Neuronal stem cell (in vitro differentiated cells): ENCODE results near the gene RTN4RL1.

Experiments used
- DNase-seq: peaks from one replicate; pipeline ENCODE4 v3.0.0-alpha.2; 2013; ENCODE audit warnings: low spot score
- H2AFZ ChIP-seq: one replicate; pipeline ENCODE4 v1.6.1; 2013; ENCODE audit warnings: mild to moderate bottlenecking, low read length, inconsistent platforms
- H2AK5ac ChIP-seq: 2 replicates; pipeline ENCODE4 v1.6.1; 2013; ENCODE audit warnings: low read depth, mild to moderate bottlenecking, inconsistent platforms, low read length, moderate library complexity, mixed read lengths
- H2BK120ac ChIP-seq: 2 replicates; pipeline ENCODE4 v1.6.1; 2013; ENCODE audit warnings: low read depth, mild to moderate bottlenecking, inconsistent platforms, low read length, moderate library complexity, mixed read lengths
- H2BK12ac ChIP-seq: one replicate; pipeline ENCODE4 v1.6.1; 2013; ENCODE audit warnings: low read length, inconsistent platforms
- H2BK15ac ChIP-seq: 2 replicates; pipeline ENCODE4 v1.6.1; 2013; ENCODE audit warnings: mild to moderate bottlenecking, low read length, inconsistent platforms, mixed read lengths
- H2BK5ac ChIP-seq: one replicate; pipeline ENCODE4 v1.6.1; 2013; ENCODE audit warnings: inconsistent platforms, mild to moderate bottlenecking, low read length, moderate library complexity
- H3K14ac ChIP-seq: one replicate; pipeline ENCODE4 v1.6.1; 2013; ENCODE audit warnings: low read length, inconsistent platforms
- H3K18ac ChIP-seq: 2 replicates; pipeline ENCODE4 v1.6.1; 2013; ENCODE audit warnings: low read length, inconsistent platforms
- H3K23ac ChIP-seq: 2 replicates; pipeline ENCODE4 v1.6.1; 2013; ENCODE audit warnings: low read depth, mild to moderate bottlenecking, mixed read lengths, low read length, inconsistent platforms; ENCODE audit not compliant: poor library complexity
- H3K27ac ChIP-seq: replicated peaks from 3 replicates; pipeline ENCODE4 v1.5.1; 2013; ENCODE audit warnings: low read length, inconsistent platforms
- H3K27me3 ChIP-seq, 3 experiments: 2 replicates each; pipeline ENCODE4 v1.6.1; 2013; ENCODE audit warnings: low read length in 3 of 3, mild to moderate bottlenecking in 2 of 3, inconsistent platforms in 1 of 3, low read depth in 1 of 3, mixed read lengths in 1 of 3, moderate library complexity in 1 of 3; ENCODE audit not compliant: control insufficient read depth in 3 of 3, insufficient read depth in 3 of 3
- H3K36me3 ChIP-seq, 2 donors: replicated peaks in 1 of 2; 2 replicates each; pipeline ENCODE4 v1.6.1; 2013; ENCODE audit warnings: low read length in 2 of 2; ENCODE audit not compliant: control insufficient read depth in 2 of 2, insufficient read depth in 2 of 2
- H3K4ac ChIP-seq: 2 replicates; pipeline ENCODE4 v1.6.1; 2013; ENCODE audit warnings: inconsistent platforms, mild to moderate bottlenecking, low read length, moderate library complexity
- H3K4me1 ChIP-seq, 2 donors: 1 replicate in 1 of 2; 2 replicates in 1 of 2; pipeline ENCODE4 v1.6.1; 2013; ENCODE audit warnings: low read length in 2 of 2, low read depth in 1 of 2; ENCODE audit not compliant: control insufficient read depth in 2 of 2, insufficient read depth in 1 of 2
- H3K4me2 ChIP-seq: one replicate; pipeline ENCODE4 v1.6.1; 2013; ENCODE audit warnings: mild to moderate bottlenecking, low read length, inconsistent platforms; ENCODE audit not compliant: insufficient read depth, poor library complexity, severe bottlenecking
- H3K4me3 ChIP-seq, 2 donors: 2 replicates each; pipeline ENCODE4 v1.5.1; 2013; ENCODE audit warnings: low read length in 2 of 2, mild to moderate bottlenecking in 2 of 2, inconsistent platforms in 1 of 2, moderate library complexity in 1 of 2
- H3K79me1 ChIP-seq: one replicate; pipeline ENCODE4 v1.6.1; 2013; ENCODE audit warnings: low read depth, mild to moderate bottlenecking, inconsistent platforms, low read length, moderate library complexity
- H3K9ac ChIP-seq: one replicate; pipeline ENCODE4 v1.6.1; 2013; ENCODE audit warnings: mild to moderate bottlenecking, low read depth, low read length, inconsistent platforms; ENCODE audit not compliant: poor library complexity
- H3K9me3 ChIP-seq, 2 donors: replicated peaks in 1 of 2; 2 replicates each; pipeline versions ENCODE3 to v1.6.1; 2013; ENCODE audit warnings: low read length in 2 of 2, mild to moderate bottlenecking in 2 of 2, inconsistent platforms in 1 of 2, low read depth in 1 of 2, mixed read lengths in 1 of 2, moderate library complexity in 1 of 2; ENCODE audit not compliant: control insufficient read depth in 2 of 2, insufficient read depth in 1 of 2
- H4K8ac ChIP-seq: one replicate; pipeline ENCODE4 v1.6.1; 2013; ENCODE audit warnings: low read depth, mild to moderate bottlenecking, inconsistent platforms, low read length, moderate library complexity
- H4K91ac ChIP-seq: one replicate; pipeline ENCODE4 v1.6.1; 2013; ENCODE audit warnings: low read length, low read depth, mild to moderate bottlenecking, inconsistent platforms; ENCODE audit not compliant: poor library complexity
- WGBS, 2 donors: extraction: QIAGEN DNeasy Blood & Tissue Kit; methylation state at CpG; one replicate each; pipeline ENCODE4 v1.1.7; 2013; ENCODE audit warnings: missing lambda C conversion rate in 2 of 2, mixed read lengths in 1 of 2; ENCODE audit not compliant: insufficient read length in 2 of 2, insufficient replicate concordance in 1 of 2; ENCODE audit errors: extremely low coverage in 2 of 2; 5-methylcytosine and 5-hydroxymethylcytosine counted together

The RTN4RL1 gene

DNA sequence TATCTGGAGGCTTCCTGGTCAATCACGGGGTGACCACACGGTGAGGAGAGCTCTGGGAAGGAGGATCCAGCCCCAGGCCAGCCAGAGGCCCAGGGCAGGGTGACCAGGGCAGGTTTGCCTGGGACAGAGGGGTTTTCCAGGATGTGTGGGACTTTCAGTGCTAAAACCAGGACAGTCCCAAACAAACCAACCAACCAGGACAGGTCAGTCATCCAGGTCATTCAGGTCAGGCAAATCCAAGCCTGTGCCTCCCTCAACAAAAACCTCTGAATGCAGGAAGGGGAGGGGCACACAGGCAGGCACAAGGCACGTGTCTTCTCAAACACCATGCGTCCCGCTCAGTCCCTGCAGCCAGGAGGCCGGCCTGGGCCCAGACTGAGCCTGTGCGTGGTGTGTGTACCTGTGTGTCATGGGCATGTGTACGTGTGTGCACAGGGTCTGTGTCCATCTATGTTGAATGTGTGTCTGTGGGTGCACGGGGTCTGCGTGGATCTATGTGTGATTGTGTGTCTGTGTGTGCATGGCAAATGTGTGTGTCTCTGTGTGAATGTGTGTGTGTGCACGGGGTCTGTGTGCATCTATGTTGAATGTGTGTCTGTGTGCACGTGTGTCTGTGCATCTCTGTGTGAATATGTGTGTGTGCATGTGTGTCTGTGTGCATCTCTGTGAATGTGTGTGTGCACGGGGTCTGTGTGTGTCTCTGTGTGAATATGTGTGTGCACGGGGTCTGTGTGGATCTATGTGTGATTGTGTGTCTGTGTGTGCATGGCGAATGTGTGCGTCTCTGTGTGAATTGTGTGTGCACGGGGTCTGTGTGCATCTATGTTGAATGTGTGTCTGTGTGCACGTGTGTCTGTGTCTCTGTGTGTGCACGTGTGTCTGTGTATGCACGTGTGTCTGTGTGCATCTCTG lies 78.9 kb downstream of the RTN4RL1 start:
- H3K4me2 ChIP-seq, result no peak overlapping the region
- peak overlapping the region; percentile 9 for H3K18ac ChIP-seq
- peak overlapping the region; percentile 87 for H4K91ac ChIP-seq
- no peak overlapping the region for H2BK15ac ChIP-seq
- H3K4me3 ChIP-seq, result peak overlapping the region in 1 of 2 donors; percentile 38
- DNase-seq, result no peak
- no CpG with 5 or more reads among the region's 20 CpGs for WGBS, 2 donors
- H3K4ac ChIP-seq, result no peak overlapping the region
- H3K79me1 ChIP-seq, result no peaks in the 10 kb centered on the region
- peak overlapping the region; percentile 56 for H3K14ac ChIP-seq
- H2BK120ac ChIP-seq, result no peak overlapping the region
- H3K4me1 ChIP-seq, result peaks cover 35 to 40% of the 10 kb centered on the region in 2 donors
- peak overlapping the region; percentile 84 for H2AFZ ChIP-seq
- peak overlapping the region; percentile 44 for H3K27ac ChIP-seq
- peak overlapping the region; percentile 36 for H3K23ac ChIP-seq
- H2BK12ac ChIP-seq, result peak overlapping the region; percentile 5
- no peaks in the 10 kb centered on the region for H3K36me3 ChIP-seq
- peak overlapping the region; percentile 35 for H2AK5ac ChIP-seq
- H3K9me3 ChIP-seq, result peaks cover 0 to 2% of the 10 kb centered on the region in 2 donors
- no peak overlapping the region for H4K8ac ChIP-seq
- peak overlapping the region; percentile 8 for H2BK5ac ChIP-seq
- no peaks in the 10 kb centered on the region for H3K27me3 ChIP-seq
- H3K9ac ChIP-seq, result peak overlapping the region; percentile 81

DNA sequence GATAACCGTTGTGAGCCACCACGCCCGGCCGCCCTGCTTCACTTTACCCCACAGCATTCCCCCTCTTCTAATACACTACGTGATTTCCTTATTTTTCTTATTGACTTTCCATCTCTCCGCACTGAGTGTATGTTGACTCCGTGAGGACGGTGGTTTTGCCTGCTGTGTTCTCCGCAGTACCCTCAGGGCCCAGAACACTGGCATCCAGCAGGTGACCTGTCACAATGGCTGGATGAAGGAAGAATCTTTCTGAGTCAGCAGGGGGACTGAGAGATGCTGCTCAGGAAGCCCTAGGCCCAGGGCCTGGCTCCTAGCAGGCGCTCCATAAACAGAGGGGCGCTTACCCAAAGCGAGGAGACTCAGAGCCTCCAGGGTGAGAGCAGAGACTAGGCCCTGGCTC lies 79.5 kb downstream of the RTN4RL1 start:
- no peak overlapping the region for H3K4ac ChIP-seq
- H3K18ac ChIP-seq, result peak overlapping the region; percentile 9
- H3K4me3 ChIP-seq, result no peak overlapping the region
- peak overlapping the region; percentile 8 for H2BK5ac ChIP-seq
- WGBS, 2 donors, result no CpG with 5 or more reads among the region's 12 CpGs
- H2AK5ac ChIP-seq, result peak overlapping the region; percentile 35
- H2AFZ ChIP-seq, result peak overlapping the region; percentile 84
- H3K23ac ChIP-seq, result no peak overlapping the region
- H3K9ac ChIP-seq, result no peak overlapping the region
- peaks cover 0 to 2% of the 10 kb centered on the region in 2 donors for H3K9me3 ChIP-seq
- no peak overlapping the region for H4K91ac ChIP-seq
- H3K79me1 ChIP-seq, result no peaks in the 10 kb centered on the region
- H3K4me1 ChIP-seq, result peaks cover 42% of the 10 kb centered on the region in 2 donors
- no peak overlapping the region for H3K14ac ChIP-seq
- peak overlapping the region; percentile 1 for H2BK12ac ChIP-seq
- no peaks in the 10 kb centered on the region for H3K36me3 ChIP-seq
- peak overlapping the region; percentile 44 for H3K27ac ChIP-seq
- no peak overlapping the region for H2BK15ac ChIP-seq
- DNase-seq, result no peak
- no peak overlapping the region for H3K4me2 ChIP-seq
- no peak overlapping the region for H4K8ac ChIP-seq
- peaks cover 0 to 5% (median 0%) of the 10 kb centered on the region in 3 experiments for H3K27me3 ChIP-seq
- H2BK120ac ChIP-seq, result no peak overlapping the region

DNA sequence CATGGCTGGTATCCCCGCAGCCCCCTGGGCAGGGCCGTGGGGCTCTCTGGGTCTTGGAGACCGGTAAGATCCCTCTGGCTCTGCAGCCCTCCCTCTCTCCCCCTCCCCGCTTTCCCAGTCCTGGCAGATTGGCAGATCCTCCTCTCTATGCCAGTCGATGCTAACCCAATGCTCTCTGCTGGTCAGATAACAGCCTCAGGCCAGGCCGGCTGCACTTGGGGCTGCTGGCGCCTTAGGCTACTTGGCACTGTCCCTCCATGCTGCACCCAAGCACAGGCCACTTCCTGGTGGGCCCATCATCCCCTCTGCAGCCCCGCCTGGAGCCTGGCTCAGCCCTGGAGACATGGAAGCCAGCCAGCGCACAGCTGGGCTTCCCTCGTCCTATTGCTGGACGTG lies 81.7 kb downstream of the RTN4RL1 start:
- Histone ChIP-seq H3K4me3 (peak overlapping the region in 1 of 2 donors; percentile 33), H2AFZ (no peak overlapping the region), H3K4ac (no peak overlapping the region), H3K36me3 (no peaks in the 10 kb centered on the region), H3K14ac (peak overlapping the region; percentile 92), H3K4me2 (no peak overlapping the region), H2AK5ac (peak overlapping the region; percentile 99), H3K4me1 (peaks cover 41 to 43% of the 10 kb centered on the region in 2 donors), H3K27ac (no peak overlapping the region), H2BK5ac (peak overlapping the region; percentile 67), H3K9ac (no peak overlapping the region), H3K18ac (peak overlapping the region; percentile 93), H2BK12ac (peak overlapping the region; percentile 88), H4K91ac (peak overlapping the region; percentile 97), H3K23ac (peak overlapping the region; percentile 35), H3K9me3 (no peaks in the 10 kb centered on the region), H4K8ac (no peak overlapping the region), H2BK15ac (peak overlapping the region; percentile 95), H2BK120ac (no peak overlapping the region), H3K27me3 (peaks cover 0 to 7% (median 0%) of the 10 kb centered on the region in 3 experiments), H3K79me1 (no peaks in the 10 kb centered on the region)
- DNase-seq, result no peak
- WGBS, 2 donors, result no CpG with 5 or more reads among the region's 11 CpGs
